GM12878 (cell line): ENCODE measurements around the gene DUSP16.

ENCODE experiments used
- CTCF ChIP-seq, 3 experiments: IDR thresholded peaks in 2 of 3; conservative IDR thresholded peaks in 1 of 3; 2 replicates each; pipeline ENCODE4 v1.5.1; 2011; ENCODE audit warnings: low read depth in 3 of 3, low read length in 3 of 3, mild to moderate bottlenecking in 3 of 3, control low read depth in 2 of 3, moderate library complexity in 2 of 3, inconsistent platforms in 1 of 3, mixed read lengths in 1 of 3; ENCODE audit not compliant: control insufficient read depth in 2 of 3, insufficient read depth in 1 of 3; ENCODE audit errors: extremely low read depth in 1 of 3
- MAX ChIP-seq: IDR thresholded peaks from 2 replicates; pipeline ENCODE4 v1.6.1; 2012; ENCODE audit warnings: low read depth, low read length, improper control_type of control experiment

GRCh38 chr12:12440784-12441428 is 121.8 kb downstream of the DUSP16 start:
- TF ChIP-seq CTCF (IDR thresholded peaks at IDR 0.05 in 2 of 3, conservative IDR thresholded peaks at IDR 0.05 in 1 of 3; ENCODE audit: control insufficient read depth in 2 of 3, extremely low read depth in 1 of 3, insufficient read depth in 1 of 3, low read depth in 3 of 3, low read length in 3 of 3) (no peak), MAX (no peak)
